Aorta (tissue), 5 donors: ENCODE measurements around the gene KLHL14. TPM values are rescaled to one million over a fixed set of nuclear protein-coding genes. Genes with fewer than 3 reads are reported as not detected.

ENCODE experiments used
- ATAC-seq: fragments of 200-7000 bp; cut with Tn5 transposase; one replicate; pipeline ENCODE4 v1.9.1; 2022; ENCODE audit warnings: moderate library complexity; ENCODE audit not compliant: low FRiP score
- DNase-seq, 2 donors: peaks; one replicate each; pipeline ENCODE4 v3.0.0-alpha.2; 2020
- H3K27ac ChIP-seq, 2 donors: one replicate each; pipeline ENCODE4 v1.5.1; 2013; ENCODE audit warnings: low read length in 2 of 2, mild to moderate bottlenecking in 2 of 2, moderate library complexity in 2 of 2, control low read depth in 1 of 2, inconsistent platforms in 1 of 2, low read depth in 1 of 2
- H3K27me3 ChIP-seq, 2 donors: one replicate each; pipeline ENCODE4 v1.6.1; 2013; ENCODE audit warnings: control low read depth in 1 of 2, low read length in 1 of 2, mild to moderate bottlenecking in 1 of 2, moderate library complexity in 1 of 2; ENCODE audit not compliant: insufficient read depth in 2 of 2, control insufficient read depth in 1 of 2
- H3K36me3 ChIP-seq, 2 donors: one replicate each; pipeline ENCODE4 v1.6.1; 2013; ENCODE audit warnings: control low read depth in 1 of 2, low read length in 1 of 2, mild to moderate bottlenecking in 1 of 2; ENCODE audit not compliant: insufficient read depth in 2 of 2, control insufficient read depth in 1 of 2
- H3K4me1 ChIP-seq, 2 donors: one replicate each; pipeline ENCODE4 v1.6.1; 2013; ENCODE audit warnings: low read length in 2 of 2, control low read depth in 1 of 2, mild to moderate bottlenecking in 1 of 2, moderate library complexity in 1 of 2; ENCODE audit not compliant: insufficient read depth in 2 of 2, control insufficient read depth in 1 of 2
- H3K4me3 ChIP-seq, 2 donors: one replicate each; pipeline ENCODE4 v1.5.1; 2013; ENCODE audit warnings: low read length in 2 of 2, control low read depth in 1 of 2, mild to moderate bottlenecking in 1 of 2
- H3K9me3 ChIP-seq: one replicate; pipeline ENCODE4 v1.6.1; 2013; ENCODE audit warnings: mild to moderate bottlenecking, low read length; ENCODE audit not compliant: control insufficient read depth
- WGBS, 2 donors: extraction: QIAGEN DNeasy Blood & Tissue Kit; methylation state at CpG; one replicate each; pipeline ENCODE4 v1.1.7; 2013; 5-methylcytosine and 5-hydroxymethylcytosine counted together
- intact Hi-C, 2 donors: fragments of 100-400 bp; cut with DNase I; formaldehyde crosslinking; loops; one replicate each; pipeline versions ENCODE4 v1.14.2 to v1.15.0; 2022
- polyA plus RNA-seq, 2 donors: library from polyadenylated mRNA; stranded (reverse); fragments of 200-250 nt; gene quantifications; one replicate each; pipeline ENCODE4 v1.2.3, GENCODE V29; 2013
- total RNA-seq, 2 donors: library from RNA; stranded (reverse); fragmentation: NEBNext Ultra II Directional; extraction: Animal tissue kit (Norgen Biotek cat#: 25700); gene quantifications; one replicate each; pipeline ENCODE4 v1.2.1, GENCODE V29; 2021
- donor health status: healthy with polysubstance abuse.
- donor health status: Bipolar disorder and iron deficiency.
- donor health status: DM: no; HTN: no; CAD: no.
- donor health status: DM: no; HTN: no; CAD: no.
- donor health status: DM: yes; HTN: yes; CAD: no.

The KLHL14 gene
- total and polyA plus RNA-seq, 4 donors: 0.09 to 0.36 TPM; not detected in 2

- H3K4me1 ChIP-seq: no peaks in the 10 kb centered on the region
- WGBS, 2 donors: 1 to 2% methylated on average over 4 of the region's 4 CpGs
- intact Hi-C loops: no loop called here
- ATAC-seq (no peak), DNase-seq (no peak)
- H3K27ac ChIP-seq: no peak overlapping the region
- H3K36me3 ChIP-seq: no peaks in the 10 kb centered on the region
- H3K27me3 ChIP-seq: no peaks in the 10 kb centered on the region
- no peaks in the 10 kb centered on the region for H3K9me3 ChIP-seq
- H3K4me3 ChIP-seq: no peak overlapping the region
These were observed 58.2 kb downstream of the KLHL14 start for GRCh38 chr18:32714571-32715148.

GRCh38 chr18:32712860-32713259, 60.0 kb downstream of the KLHL14 start:
- H3K27ac ChIP-seq: no peak overlapping the region
- no peaks in the 10 kb centered on the region for H3K27me3 ChIP-seq
- no peak overlapping the region for H3K4me3 ChIP-seq
- 91 to 94% methylated on average over 1 of the region's 1 CpG for WGBS, 2 donors
- DNase-seq: no peak
- H3K36me3 ChIP-seq: no peaks in the 10 kb centered on the region
- no peak for ATAC-seq
- H3K4me1 ChIP-seq: no peaks in the 10 kb centered on the region
- intact Hi-C loops: no loop called here
- no peaks in the 10 kb centered on the region for H3K9me3 ChIP-seq

- H3K4me1 ChIP-seq: no peaks in the 10 kb centered on the region
- no peaks in the 10 kb centered on the region for H3K27me3 ChIP-seq
- DNase-seq: no peak
- WGBS, 2 donors: 86 to 90% methylated on average over 2 of the region's 2 CpGs
- H3K36me3 ChIP-seq: no peaks in the 10 kb centered on the region
- no peak for ATAC-seq
- no peaks in the 10 kb centered on the region for H3K9me3 ChIP-seq
- intact Hi-C loops: no loop called here
- peak overlapping the region in 1 of 2 donors; percentile 10 for H3K4me3 ChIP-seq
- no peak overlapping the region for H3K27ac ChIP-seq
These were observed 61.0 kb downstream of the KLHL14 start for GRCh38 chr18:32711862-32712261.

GRCh38 chr18:32707586-32707985, 65.2 kb downstream of the KLHL14 start:
- H3K9me3 ChIP-seq: no peaks in the 10 kb centered on the region
- ATAC-seq (no peak), DNase-seq (no peak)
- 47 to 68% methylated on average over 2 of the region's 2 CpGs for WGBS, 2 donors
- H3K27me3 ChIP-seq: no peaks in the 10 kb centered on the region
- intact Hi-C loops: loop anchor here in 1 of 2 donors (10.0 kb wide), 1 partner anchor 57 kb away; no protein-coding TSS in a partner anchor
- no peak overlapping the region for H3K27ac ChIP-seq
- no peaks in the 10 kb centered on the region for H3K4me1 ChIP-seq
- no peaks in the 10 kb centered on the region for H3K36me3 ChIP-seq
- no peak overlapping the region for H3K4me3 ChIP-seq

- no peaks in the 10 kb centered on the region for H3K27me3 ChIP-seq
- no peak overlapping the region for H3K27ac ChIP-seq
- no peak overlapping the region for H3K4me3 ChIP-seq
- no peak for DNase-seq
- intact Hi-C loops: loop anchor here in 1 of 2 donors (10.0 kb wide), 1 partner anchor 58 kb away; no protein-coding TSS in a partner anchor
- no peaks in the 10 kb centered on the region for H3K9me3 ChIP-seq
- no peak for ATAC-seq
- no peaks in the 10 kb centered on the region for H3K4me1 ChIP-seq
- H3K36me3 ChIP-seq: no peaks in the 10 kb centered on the region
- WGBS, 2 donors: 83 to 87% methylated on average over 2 of the region's 2 CpGs
These were observed 65.7 kb downstream of the KLHL14 start for GRCh38 chr18:32707147-32707546.

- Histone ChIP-seq H3K36me3 (no peaks in the 10 kb centered on the region), H3K4me3 (no peak overlapping the region), H3K27ac (no peak overlapping the region), H3K27me3 (no peaks in the 10 kb centered on the region), H3K9me3 (no peaks in the 10 kb centered on the region), H3K4me1 (no peaks in the 10 kb centered on the region)
- DNase-seq: no peak
- intact Hi-C loops: loop anchor here in 1 of 2 donors (10.0 kb wide), 1 partner anchor 63 kb away; no protein-coding TSS in a partner anchor
- ATAC-seq: no peak
These were observed 71.5 kb downstream of the KLHL14 start for GRCh38 chr18:32701313-32701712.

GRCh38 chr18:32698153-32698552, 74.7 kb downstream of the KLHL14 start:
- no peak for ATAC-seq
- DNase-seq: no peak
- intact Hi-C loops: no loop called here
- Histone ChIP-seq H3K27ac (no peak overlapping the region), H3K27me3 (no peaks in the 10 kb centered on the region), H3K4me3 (no peak overlapping the region), H3K4me1 (no peaks in the 10 kb centered on the region), H3K9me3 (no peaks in the 10 kb centered on the region), H3K36me3 (no peaks in the 10 kb centered on the region)
- 78 to 86% methylated on average over 3 of the region's 3 CpGs for WGBS, 2 donors

- no peak overlapping the region for H3K27ac ChIP-seq
- no peak for DNase-seq
- no peak for ATAC-seq
- no peak overlapping the region for H3K4me3 ChIP-seq
- no peaks in the 10 kb centered on the region for H3K27me3 ChIP-seq
- intact Hi-C loops: no loop called here
- no peaks in the 10 kb centered on the region for H3K36me3 ChIP-seq
- H3K4me1 ChIP-seq: no peaks in the 10 kb centered on the region
- 84 to 86% methylated on average over 3 of the region's 3 CpGs for WGBS, 2 donors
- H3K9me3 ChIP-seq: no peaks in the 10 kb centered on the region
These were observed 76.4 kb downstream of the KLHL14 start for GRCh38 chr18:32696376-32696775.

- DNase-seq (no peak), ATAC-seq (no peak)
- intact Hi-C loops: no loop called here
These were observed 77.3 kb downstream of the KLHL14 start for GRCh38 chr18:32695534-32695933.

More at GRCh38 chr18:32695534-32695933, 77.3 kb downstream of the KLHL14 start:
- no peak overlapping the region for H3K27ac ChIP-seq
- H3K4me3 ChIP-seq: no peak overlapping the region
- no peaks in the 10 kb centered on the region for H3K4me1 ChIP-seq
- H3K9me3 ChIP-seq: no peaks in the 10 kb centered on the region
- H3K27me3 ChIP-seq: no peaks in the 10 kb centered on the region
- H3K36me3 ChIP-seq: no peaks in the 10 kb centered on the region
- 89 to 92% methylated on average over 3 of the region's 3 CpGs for WGBS, 2 donors
